Panc1 (cell line): ENCODE results near the gene CTDSPL2. TPM values are rescaled to one million over a fixed set of nuclear protein-coding genes. Genes with fewer than 3 reads are reported as not detected.

ENCODE experiments used
- ATAC-seq: fragments of 200-7000 bp; cut with Tn5 transposase; 2 replicates; pipeline ENCODE4 v1.9.1; 2020; ENCODE audit warnings: mild to moderate bottlenecking, moderate library complexity
- BruUV-seq: library from RNA; stranded (reverse); fragments of 400-500 nt; replicated peaks from 2 replicates; lab custom pipeline; 2021; lab: Mats Ljungman, UMichigan
- CTCF ChIA-PET: fragments of 300-600 bp; sonication (Branson Sonifier 250); formaldehyde crosslinking; loops from one replicate; lab custom pipeline; 2022; ENCODE audit warnings: antibody characterized with exemption; lab: Charles Lee
- POLR2A ChIA-PET: fragments of 300-600 bp; sonication (Branson Sonifier 250); formaldehyde crosslinking; loops from one replicate; lab custom pipeline; 2022; ENCODE audit warnings: antibody characterized with exemption; lab: Charles Lee
- DNase-seq: peaks from one replicate; pipeline ENCODE4 v3.0.0-alpha.2; 2010; ENCODE audit warnings: low read depth, low spot score
- H3K27ac ChIP-seq: 2 replicates; pipeline ENCODE4 v1.5.1; 2011; ENCODE audit warnings: mild to moderate bottlenecking, low read length, inconsistent platforms
- H3K27me3 ChIP-seq: fragments of 200-500 bp; sonication (Bioruptor generic); 2 replicates; pipeline ENCODE4 v1.6.0; 2014; ENCODE audit warnings: low read length, inconsistent platforms; ENCODE audit not compliant: control insufficient read depth, insufficient read depth
- H3K36me3 ChIP-seq: fragments of 200-500 bp; sonication (Bioruptor generic); 2 replicates; pipeline ENCODE4 v1.5.1; 2014; ENCODE audit warnings: inconsistent platforms, mild to moderate bottlenecking, low read length, moderate library complexity; ENCODE audit not compliant: control insufficient read depth, insufficient read depth
- H3K4me1 ChIP-seq: 2 replicates; pipeline ENCODE4 v1.5.1; 2011; ENCODE audit warnings: inconsistent platforms, mild to moderate bottlenecking, low read length, moderate library complexity; ENCODE audit not compliant: control insufficient read depth, insufficient read depth
- H3K4me3 ChIP-seq, 2 experiments: 2 replicates each; pipeline ENCODE4 v1.5.1; 2011 to 2012; ENCODE audit warnings: low read depth in 2 of 2, low read length in 2 of 2, mild to moderate bottlenecking in 2 of 2, inconsistent platforms in 1 of 2, moderate library complexity in 1 of 2
- H3K9me3 ChIP-seq: fragments of 200-500 bp; sonication (Bioruptor generic); 2 replicates; pipeline ENCODE4 v1.5.1; 2014; ENCODE audit warnings: low read depth, mild to moderate bottlenecking, inconsistent platforms, low read length, moderate library complexity; ENCODE audit not compliant: control insufficient read depth, insufficient read depth
- POLR2AphosphoS5 ChIP-seq: IDR thresholded peaks from 2 replicates; pipeline ENCODE4 v1.6.1; 2012; ENCODE audit warnings: mild to moderate bottlenecking, low read depth, low read length, moderate library complexity
- REST ChIP-seq, 2 experiments: IDR thresholded peaks; 2 replicates each; pipeline ENCODE4 v1.6.1; 2011 to 2012; ENCODE audit warnings: low read depth in 2 of 2, control low read depth in 1 of 2, low read length in 1 of 2, mild to moderate bottlenecking in 1 of 2, moderate library complexity in 1 of 2; ENCODE audit not compliant: insufficient read depth in 1 of 2
- SIN3A ChIP-seq: IDR thresholded peaks from 2 replicates; pipeline ENCODE4 v1.6.1; 2012; ENCODE audit warnings: low read depth, mild to moderate bottlenecking, low read length, moderate library complexity, borderline replicate concordance; ENCODE audit not compliant: insufficient read depth
- TCF7L2 ChIP-seq: IDR thresholded peaks from 2 replicates; pipeline ENCODE4 v1.6.1; 2011; ENCODE audit warnings: mild to moderate bottlenecking, low read depth, low read length, inconsistent platforms
- in situ Hi-C: cut with HindIII; loops from 2 replicates; pipeline ENCODE4 v1.10.0; 2016; ENCODE audit warnings: low sequenced_read_pairs, low pct_unique_long_range_greater_than_20kb
- intact Hi-C: fragments of 100-400 bp; cut with micrococcal nuclease; formaldehyde crosslinking; loops from one replicate; pipeline ENCODE4 v1.10.0; 2022; ENCODE audit not compliant: unreplicated experiment
- total RNA-seq: library from RNA; stranded (reverse); gene quantifications from one replicate; pipeline ENCODE4 v1.2.1, GENCODE V29; 2021; ENCODE audit not compliant: unreplicated experiment
- TF ChIP-seq, protein P1 (sequence below): fragments of 450-650 bp; IDR thresholded peaks from 2 replicates; pipeline ENCODE4 v1.5.1; 2017; ENCODE audit warnings: mild to moderate bottlenecking

Gene CTDSPL2
- total RNA-seq, 1 experiment from 2014 or later, result 70.6 TPM

DNA sequence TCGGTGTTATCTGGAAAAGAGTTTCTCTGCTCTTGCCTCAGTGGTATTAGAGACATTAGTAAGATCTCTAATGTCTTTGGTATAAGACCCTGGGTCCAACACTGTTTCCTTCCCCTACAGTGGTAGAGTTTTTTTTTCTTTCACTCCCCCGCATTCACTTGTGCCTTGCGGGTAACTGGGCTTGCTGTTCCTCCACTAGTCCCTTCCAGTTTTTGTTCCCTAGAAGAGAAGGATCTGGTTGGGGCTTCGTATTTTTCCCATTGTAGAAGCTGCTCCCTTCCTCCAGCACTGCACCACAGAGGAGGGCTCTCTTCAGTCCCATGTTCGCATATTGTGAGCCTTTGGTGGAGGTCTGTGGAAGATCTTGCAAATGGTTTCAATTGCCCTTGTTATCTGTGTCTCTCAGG is 13.7 kb downstream of the CTDSPL2 start:
- DNase-seq (no peak), ATAC-seq (peak; percentile 45; the same call in 1 of the 2 replicates)
- no peak overlapping the region for H3K27ac ChIP-seq
- H3K4me3 ChIP-seq, result no peak overlapping the region
- intact Hi-C loops, result no loop called here
- no peaks in the 10 kb centered on the region for H3K27me3 ChIP-seq
- CTCF ChIA-PET, result no interaction called here
- in situ Hi-C loops, result no loop called here
- TSS peak; percentile 2 for BruUV-seq
- POLR2A ChIA-PET, result interaction anchor here (0.6 kb wide), 1 partner anchor 37 kb away, joined by 9 read pairs; no protein-coding TSS in a partner anchor
- no peaks in the 10 kb centered on the region for H3K36me3 ChIP-seq
- no peaks in the 10 kb centered on the region for H3K9me3 ChIP-seq
- TF ChIP-seq, protein P1, sequence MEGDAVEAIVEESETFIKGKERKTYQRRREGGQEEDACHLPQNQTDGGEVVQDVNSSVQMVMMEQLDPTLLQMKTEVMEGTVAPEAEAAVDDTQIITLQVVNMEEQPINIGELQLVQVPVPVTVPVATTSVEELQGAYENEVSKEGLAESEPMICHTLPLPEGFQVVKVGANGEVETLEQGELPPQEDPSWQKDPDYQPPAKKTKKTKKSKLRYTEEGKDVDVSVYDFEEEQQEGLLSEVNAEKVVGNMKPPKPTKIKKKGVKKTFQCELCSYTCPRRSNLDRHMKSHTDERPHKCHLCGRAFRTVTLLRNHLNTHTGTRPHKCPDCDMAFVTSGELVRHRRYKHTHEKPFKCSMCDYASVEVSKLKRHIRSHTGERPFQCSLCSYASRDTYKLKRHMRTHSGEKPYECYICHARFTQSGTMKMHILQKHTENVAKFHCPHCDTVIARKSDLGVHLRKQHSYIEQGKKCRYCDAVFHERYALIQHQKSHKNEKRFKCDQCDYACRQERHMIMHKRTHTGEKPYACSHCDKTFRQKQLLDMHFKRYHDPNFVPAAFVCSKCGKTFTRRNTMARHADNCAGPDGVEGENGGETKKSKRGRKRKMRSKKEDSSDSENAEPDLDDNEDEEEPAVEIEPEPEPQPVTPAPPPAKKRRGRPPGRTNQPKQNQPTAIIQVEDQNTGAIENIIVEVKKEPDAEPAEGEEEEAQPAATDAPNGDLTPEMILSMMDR, result no peak
- TF ChIP-seq TCF7L2, result no peak
- TF ChIP-seq SIN3A, result no peak
- TF ChIP-seq POLR2AphosphoS5, result no peak
- no peak for TF ChIP-seq REST (IDR thresholded peaks at IDR 0.05; ENCODE audit: insufficient read depth in 1 of 2, low read depth in 2 of 2, low read length in 1 of 2)
- H3K4me1 ChIP-seq, result peaks cover 13% of the 10 kb centered on the region

- in situ Hi-C loops, result no loop called here
- BruUV-seq, result no TSS peak
- Histone ChIP-seq H3K9me3 (no peaks in the 10 kb centered on the region), H3K36me3 (no peaks in the 10 kb centered on the region), H3K27me3 (no peaks in the 10 kb centered on the region), H3K4me1 (peaks cover 9% of the 10 kb centered on the region), H3K4me3 (no peak overlapping the region), H3K27ac (no peak overlapping the region)
- DNase-seq (no peak), ATAC-seq (no peak)
- intact Hi-C loops, result no loop called here
- POLR2A ChIA-PET, result interaction anchor here (0.5 to 0.8 kb wide), 3 partner anchors 66 to 287 kb away, joined by 3 read pairs; no protein-coding TSS in a partner anchor
- CTCF ChIA-PET, result no interaction called here
- no peak for TF ChIP-seq REST (IDR thresholded peaks at IDR 0.05; ENCODE audit: insufficient read depth in 1 of 2, low read depth in 2 of 2, low read length in 1 of 2)
- TF ChIP-seq TCF7L2, result no peak
- TF ChIP-seq POLR2AphosphoS5, result no peak
- TF ChIP-seq, protein P1, result no peak
- no peak for TF ChIP-seq SIN3A
Observed at GRCh38 chr15:44443515-44443914, 16.1 kb downstream of the CTDSPL2 start.
